D341Med (cell line): ENCODE results near the gene BGLAP.

Experiments used
- DNase-seq: peaks from one replicate; pipeline ENCODE4 v3.0.0; 2012; ENCODE audit warnings: low spot score

Gene BGLAP

GRCh38 chr1:156226782-156227181 lies 15.2 kb upstream of the BGLAP start:
- no peak for DNase-seq

- no peak for DNase-seq
Measured at GRCh38 chr1:156228501-156228900, 13.5 kb upstream of the BGLAP start.

- DNase-seq, result no peak
Measured at GRCh38 chr1:156229809-156230472, 12.0 kb upstream of the BGLAP start.

- DNase-seq, result no peak
Measured at GRCh38 chr1:156230473-156230837, 11.5 kb upstream of the BGLAP start.

- no peak for DNase-seq
Measured at GRCh38 chr1:156232201-156232894, 9.6 kb upstream of the BGLAP start.

- DNase-seq, result no peak
Measured at GRCh38 chr1:156233426-156234127, 8.4 kb upstream of the BGLAP start.

- no peak for DNase-seq
Measured at GRCh38 chr1:156236164-156236563, 5.8 kb upstream of the BGLAP start.

- DNase-seq, result no peak
Measured at GRCh38 chr1:156238248-156238647, 3.7 kb upstream of the BGLAP start.

- DNase-seq, result no peak
Measured at GRCh38 chr1:156241311-156241811, 623 bp upstream of the BGLAP start.

GRCh38 chr1:156242738-156243137 lies 754 bp downstream of the BGLAP start:
- DNase-seq, result peak; percentile 49

GRCh38 chr1:156244126-156244525 lies 2.1 kb downstream of the BGLAP start:
- no peak for DNase-seq

GRCh38 chr1:156244712-156245111 lies 2.7 kb downstream of the BGLAP start:
- peak; percentile 50 for DNase-seq

GRCh38 chr1:156245451-156246232 lies 3.7 kb downstream of the BGLAP start:
- peak; percentile 63 for DNase-seq

GRCh38 chr1:156246241-156246780 lies 4.3 kb downstream of the BGLAP start:
- no peak for DNase-seq

GRCh38 chr1:156246781-156247459 lies 4.9 kb downstream of the BGLAP start:
- peak; percentile 57 for DNase-seq

GRCh38 chr1:156247460-156248322 lies 5.7 kb downstream of the BGLAP start, which contains the start of gene PAQR6:
TSS of gene PAQR6 (minus strand) at chr1:156248056. CDS start at chr1:156246731, 1,325 bp downstream.
- peak; percentile 59 for DNase-seq

- DNase-seq, result no peak
Measured at GRCh38 chr1:156248323-156248683, 6.3 kb downstream of the BGLAP start.

GRCh38 chr1:156249593-156249992 lies 7.6 kb downstream of the BGLAP start:
- DNase-seq, result no peak

GRCh38 chr1:156251527-156251926 lies 9.5 kb downstream of the BGLAP start:
- no peak for DNase-seq

GRCh38 chr1:156253634-156254033 lies 11.7 kb downstream of the BGLAP start:
- DNase-seq, result no peak
